Fibroblast of peridontal ligament (primary cell): ENCODE measurements around the gene TTLL6.

Experiments used
- DNase-seq: peaks from one replicate; pipeline ENCODE4 v3.0.0-alpha.2; 2010; ENCODE audit errors: extremely low read depth

TTLL6 gene

GRCh38 chr17:48759288-48759687, 57.7 kb downstream of the TTLL6 start:
- DNase-seq = no peak

GRCh38 chr17:48757524-48757961, 59.5 kb downstream of the TTLL6 start:
- DNase-seq = no peak

GRCh38 chr17:48756830-48757251, 60.2 kb downstream of the TTLL6 start:
- DNase-seq = no peak

- no peak for DNase-seq
Measured at GRCh38 chr17:48755356-48755755, 61.7 kb downstream of the TTLL6 start.

GRCh38 chr17:48754500-48755261, 62.3 kb downstream of the TTLL6 start:
- DNase-seq = no peak

- no peak for DNase-seq
Measured at GRCh38 chr17:48753794-48754499, 63.1 kb downstream of the TTLL6 start.

GRCh38 chr17:48752399-48753288, 64.4 kb downstream of the TTLL6 start:
- DNase-seq = no peak

GRCh38 chr17:48751733-48752398, 65.2 kb downstream of the TTLL6 start:
- DNase-seq = no peak

- DNase-seq = no peak
Measured at GRCh38 chr17:48751172-48751571, 65.9 kb downstream of the TTLL6 start.

GRCh38 chr17:48749621-48750553, 67.1 kb downstream of the TTLL6 start:
- no peak for DNase-seq

- no peak for DNase-seq
Measured at GRCh38 chr17:48748718-48749566, 68.1 kb downstream of the TTLL6 start.

- DNase-seq = no peak
Measured at GRCh38 chr17:48747445-48748363, 69.3 kb downstream of the TTLL6 start.

- no peak for DNase-seq
Measured at GRCh38 chr17:48746916-48747444, 70.0 kb downstream of the TTLL6 start.

- DNase-seq = no peak
Measured at GRCh38 chr17:48745381-48746275, 71.4 kb downstream of the TTLL6 start.

- no peak for DNase-seq
Measured at GRCh38 chr17:48740537-48740936, 76.5 kb downstream of the TTLL6 start.

GRCh38 chr17:48738803-48739526, 78.1 kb downstream of the TTLL6 start:
- no peak for DNase-seq

- no peak for DNase-seq
Measured at GRCh38 chr17:48738424-48738802, 78.6 kb downstream of the TTLL6 start.
